Measurements from ENCODE around the gene PLEKHO2. TPM values are rescaled to one million over a fixed set of nuclear protein-coding genes. Genes with fewer than 3 reads are reported as not detected.

Gene PLEKHO2
- total RNA-seq, 1 experiment from 2014 or later: 4.5 TPM

DNA sequence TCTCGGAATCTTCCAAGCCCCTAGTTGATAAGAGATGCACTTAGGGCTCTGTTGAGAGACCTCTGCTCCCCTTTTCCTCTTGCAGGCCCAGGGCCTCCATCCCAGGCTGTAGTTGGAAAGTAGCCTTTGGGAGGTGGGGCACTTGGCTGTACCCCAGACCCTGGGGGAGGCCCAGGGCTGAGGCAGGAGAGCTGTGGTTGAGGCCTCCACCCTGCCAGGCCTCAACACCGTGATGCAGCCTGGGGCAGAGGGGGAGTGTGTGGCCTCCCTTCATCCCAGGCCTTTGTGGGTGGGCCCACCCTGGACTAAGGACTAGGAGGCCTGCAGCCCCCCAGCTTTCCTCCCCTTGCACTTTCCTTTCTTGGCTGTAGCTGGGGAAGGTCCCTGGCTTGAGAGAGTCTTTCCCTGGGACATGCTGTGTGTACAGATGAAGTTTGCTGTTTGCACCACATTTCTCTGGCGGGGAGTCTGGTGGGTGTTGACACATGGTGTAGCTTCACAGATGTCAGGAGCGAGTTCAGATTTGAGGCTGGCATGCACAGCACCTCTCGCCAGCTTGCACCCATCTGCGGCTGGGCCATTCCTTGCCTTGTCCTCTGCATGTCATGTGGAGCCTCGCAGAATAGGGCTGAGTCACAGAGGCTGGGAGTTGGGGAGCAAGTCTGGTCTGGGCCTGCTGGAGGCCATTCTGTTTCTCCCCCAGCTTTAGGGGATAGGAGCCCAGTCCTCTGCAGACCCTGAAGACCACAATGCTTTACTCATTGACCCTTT is 13.7 kb downstream of the PLEKHO2 start:
- no peaks in the 10 kb centered on the region for H3K27me3 Mint-ChIP-seq (ENCODE audit: insufficient read depth, unreplicated experiment)
- POLR2A ChIA-PET: no interaction called here
- H3K27ac Mint-ChIP-seq (ENCODE audit: unreplicated experiment): no peak overlapping the region
- no TSS peak for BruUV-seq (replicated peaks)
- intact Hi-C loops (cut with micrococcal nuclease; ENCODE audit: unreplicated experiment): no loop called here
- Histone ChIP-seq H3K27me3 (replicated peaks; ENCODE audit: control insufficient read depth, insufficient read depth, low read length) (no peaks in the 10 kb centered on the region), H3K4me1 (0 out of 2 replicates have a peak, but pooled peaks cover 14% of the 10 kb centered on the region), H3K36me3 (ENCODE audit: control insufficient read depth, insufficient read depth, low read length) (no peaks in the 10 kb centered on the region), H3K9me3 (no peaks in the 10 kb centered on the region), H3K4me3 (ENCODE audit: low read depth, low read length) (no peak overlapping the region)
- CTCF ChIA-PET: no interaction called here
- no peaks in the 10 kb centered on the region for H3K9me3 Mint-ChIP-seq (ENCODE audit: unreplicated experiment)
- no peak for DNase-seq
- no peak overlapping the region for H3K4me3 Mint-ChIP-seq (ENCODE audit: unreplicated experiment)
- TF ChIP-seq, protein P1, sequence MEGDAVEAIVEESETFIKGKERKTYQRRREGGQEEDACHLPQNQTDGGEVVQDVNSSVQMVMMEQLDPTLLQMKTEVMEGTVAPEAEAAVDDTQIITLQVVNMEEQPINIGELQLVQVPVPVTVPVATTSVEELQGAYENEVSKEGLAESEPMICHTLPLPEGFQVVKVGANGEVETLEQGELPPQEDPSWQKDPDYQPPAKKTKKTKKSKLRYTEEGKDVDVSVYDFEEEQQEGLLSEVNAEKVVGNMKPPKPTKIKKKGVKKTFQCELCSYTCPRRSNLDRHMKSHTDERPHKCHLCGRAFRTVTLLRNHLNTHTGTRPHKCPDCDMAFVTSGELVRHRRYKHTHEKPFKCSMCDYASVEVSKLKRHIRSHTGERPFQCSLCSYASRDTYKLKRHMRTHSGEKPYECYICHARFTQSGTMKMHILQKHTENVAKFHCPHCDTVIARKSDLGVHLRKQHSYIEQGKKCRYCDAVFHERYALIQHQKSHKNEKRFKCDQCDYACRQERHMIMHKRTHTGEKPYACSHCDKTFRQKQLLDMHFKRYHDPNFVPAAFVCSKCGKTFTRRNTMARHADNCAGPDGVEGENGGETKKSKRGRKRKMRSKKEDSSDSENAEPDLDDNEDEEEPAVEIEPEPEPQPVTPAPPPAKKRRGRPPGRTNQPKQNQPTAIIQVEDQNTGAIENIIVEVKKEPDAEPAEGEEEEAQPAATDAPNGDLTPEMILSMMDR (IDR thresholded peaks at IDR 0.05; ENCODE audit: insufficient read depth in 1 of 2, low read depth in 1 of 2, low read length in 1 of 2, severe bottlenecking in 1 of 2, unreplicated experiment in 1 of 2): no peak
- peaks cover 4% of the 10 kb centered on the region for H3K36me3 Mint-ChIP-seq (ENCODE audit: insufficient read depth, unreplicated experiment)
- peaks cover 18% of the 10 kb centered on the region for H3K4me1 Mint-ChIP-seq (ENCODE audit: low read depth, unreplicated experiment)

DNA sequence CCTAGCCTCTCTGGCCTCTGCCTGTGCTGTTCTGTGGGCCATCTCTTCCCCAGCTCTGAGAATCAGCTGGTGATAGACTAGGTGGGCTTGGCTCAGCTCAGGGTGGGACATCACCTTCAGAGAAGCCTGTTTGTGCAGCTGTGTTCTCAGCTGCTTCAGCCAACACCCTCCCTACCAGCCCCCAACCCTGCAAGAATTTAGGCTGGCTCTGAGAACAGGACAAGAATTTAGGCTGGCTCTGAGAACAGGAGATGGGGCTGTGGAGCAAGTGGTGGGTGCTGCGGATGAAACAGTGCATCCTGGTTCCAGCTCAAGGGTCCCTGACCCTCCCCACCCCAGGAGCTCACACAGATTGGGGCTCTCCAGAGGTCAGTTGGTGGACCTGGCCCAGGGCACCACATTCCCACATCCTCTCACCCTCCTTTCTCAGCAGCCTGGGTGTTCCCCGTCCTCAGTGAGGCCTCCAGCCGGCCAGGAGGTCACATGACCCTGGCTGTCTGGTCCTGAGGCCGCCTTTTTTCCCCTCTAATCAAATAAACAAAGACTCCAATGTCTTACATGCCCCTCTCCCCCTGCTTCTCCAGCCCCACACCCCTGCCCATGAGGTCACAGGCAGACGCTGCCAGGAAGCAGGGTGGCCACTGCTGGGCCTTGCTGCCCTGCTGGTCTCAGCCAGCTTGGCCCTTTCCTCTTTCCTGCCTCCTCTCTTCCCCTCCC is 14.9 kb downstream of the PLEKHO2 start:
- Histone ChIP-seq H3K9me3 (no peaks in the 10 kb centered on the region), H3K36me3 (ENCODE audit: control insufficient read depth, insufficient read depth, low read length) (no peaks in the 10 kb centered on the region), H3K4me3 (ENCODE audit: low read depth, low read length) (no peak overlapping the region), H3K4me1 (0 out of 2 replicates have a peak, but pooled peaks cover 10% of the 10 kb centered on the region), H3K27me3 (replicated peaks; ENCODE audit: control insufficient read depth, insufficient read depth, low read length) (no peaks in the 10 kb centered on the region)
- TF ChIP-seq, protein P1 (IDR thresholded peaks at IDR 0.05; ENCODE audit: insufficient read depth in 1 of 2, low read depth in 1 of 2, low read length in 1 of 2, severe bottlenecking in 1 of 2, unreplicated experiment in 1 of 2): no peak
- ChIA-PET CTCF (no interaction called here), POLR2A (no interaction called here)
- Mint-ChIP-seq H3K36me3 (ENCODE audit: insufficient read depth, unreplicated experiment) (no peaks in the 10 kb centered on the region), H3K27me3 (ENCODE audit: insufficient read depth, unreplicated experiment) (no peaks in the 10 kb centered on the region), H3K9me3 (ENCODE audit: unreplicated experiment) (no peaks in the 10 kb centered on the region), H3K4me3 (ENCODE audit: unreplicated experiment) (no peak overlapping the region), H3K4me1 (ENCODE audit: low read depth, unreplicated experiment) (peaks cover 14% of the 10 kb centered on the region), H3K27ac (ENCODE audit: unreplicated experiment) (no peak overlapping the region)
- no TSS peak for BruUV-seq (replicated peaks)
- intact Hi-C loops (cut with micrococcal nuclease; ENCODE audit: unreplicated experiment): no loop called here
- no peak for DNase-seq

DNA sequence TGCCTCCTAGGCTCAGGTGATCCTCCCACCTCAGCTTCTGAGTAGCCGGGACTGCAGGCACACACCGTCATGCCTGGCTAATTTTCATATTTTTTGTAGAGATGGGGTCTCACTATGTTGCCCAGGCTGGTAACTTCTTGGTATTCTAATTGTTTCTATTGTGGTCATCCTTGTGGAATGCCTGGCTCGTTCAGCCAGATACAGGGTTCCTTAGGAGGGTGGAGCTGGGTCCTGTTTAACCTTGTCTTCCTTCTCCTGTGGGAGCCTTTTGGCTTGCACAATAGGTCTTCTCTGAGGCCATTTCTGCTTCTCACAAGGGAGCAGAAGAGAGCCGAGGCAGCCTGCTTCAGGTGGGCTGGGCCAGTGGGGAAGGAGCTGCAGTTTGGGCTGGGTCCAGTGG is 15.7 kb downstream of the PLEKHO2 start:
- TF ChIP-seq, protein P1 (IDR thresholded peaks at IDR 0.05; ENCODE audit: insufficient read depth in 1 of 2, low read depth in 1 of 2, low read length in 1 of 2, severe bottlenecking in 1 of 2, unreplicated experiment in 1 of 2): no peak
- Histone ChIP-seq H3K4me1 (0 out of 2 replicates have a peak, but pooled peaks cover 6% of the 10 kb centered on the region), H3K4me3 (ENCODE audit: low read depth, low read length) (no peak overlapping the region), H3K9me3 (no peaks in the 10 kb centered on the region), H3K36me3 (ENCODE audit: control insufficient read depth, insufficient read depth, low read length) (no peaks in the 10 kb centered on the region), H3K27me3 (replicated peaks; ENCODE audit: control insufficient read depth, insufficient read depth, low read length) (no peaks in the 10 kb centered on the region)
- DNase-seq: no peak
- intact Hi-C loops (cut with micrococcal nuclease; ENCODE audit: unreplicated experiment): no loop called here
- ChIA-PET POLR2A (no interaction called here), CTCF (no interaction called here)
- no peaks in the 10 kb centered on the region for H3K36me3 Mint-ChIP-seq (ENCODE audit: insufficient read depth, unreplicated experiment)
- peaks cover 7% of the 10 kb centered on the region for H3K4me1 Mint-ChIP-seq (ENCODE audit: low read depth, unreplicated experiment)
- H3K27me3 Mint-ChIP-seq (ENCODE audit: insufficient read depth, unreplicated experiment): no peaks in the 10 kb centered on the region
- no peak overlapping the region for H3K4me3 Mint-ChIP-seq (ENCODE audit: unreplicated experiment)
- no peak overlapping the region for H3K27ac Mint-ChIP-seq (ENCODE audit: unreplicated experiment)
- no TSS peak for BruUV-seq (replicated peaks)
- no peaks in the 10 kb centered on the region for H3K9me3 Mint-ChIP-seq (ENCODE audit: unreplicated experiment)
